Stimulated activated memory B cell treated with anti-CD40 and anti-IgM and Interleukin-4, amounts not matched to agents 10 μg/mL and 1 μg/mL and 100 μg/mL, for 72 hours (primary cell): ENCODE data around the gene ZFHX3.

Experiments
- ATAC-seq: fragments of 150-1000 bp; cut with Tn5 transposase; 2 replicates; pipeline ENCODE4 v1.10.0; 2021
- H3K27ac Mint-ChIP-seq: one replicate; pipeline ENCODE4 v1.8.0; 2022; ENCODE audit warnings: mild to moderate bottlenecking, mixed read lengths
- H3K27me3 Mint-ChIP-seq: one replicate; pipeline ENCODE4 v1.8.0; 2022; ENCODE audit warnings: mixed read lengths
- H3K36me3 Mint-ChIP-seq: one replicate; pipeline ENCODE4 v1.8.0; 2022; ENCODE audit warnings: mixed read lengths
- H3K4me1 Mint-ChIP-seq: one replicate; pipeline ENCODE4 v1.8.0; 2022; ENCODE audit warnings: mixed read lengths
- H3K4me3 Mint-ChIP-seq: one replicate; pipeline ENCODE4 v1.8.0; 2022; ENCODE audit warnings: mild to moderate bottlenecking, moderate library complexity, mixed read lengths
- H3K9me3 Mint-ChIP-seq: one replicate; pipeline ENCODE4 v1.8.0; 2022; ENCODE audit warnings: mixed read lengths

ZFHX3 gene

DNA sequence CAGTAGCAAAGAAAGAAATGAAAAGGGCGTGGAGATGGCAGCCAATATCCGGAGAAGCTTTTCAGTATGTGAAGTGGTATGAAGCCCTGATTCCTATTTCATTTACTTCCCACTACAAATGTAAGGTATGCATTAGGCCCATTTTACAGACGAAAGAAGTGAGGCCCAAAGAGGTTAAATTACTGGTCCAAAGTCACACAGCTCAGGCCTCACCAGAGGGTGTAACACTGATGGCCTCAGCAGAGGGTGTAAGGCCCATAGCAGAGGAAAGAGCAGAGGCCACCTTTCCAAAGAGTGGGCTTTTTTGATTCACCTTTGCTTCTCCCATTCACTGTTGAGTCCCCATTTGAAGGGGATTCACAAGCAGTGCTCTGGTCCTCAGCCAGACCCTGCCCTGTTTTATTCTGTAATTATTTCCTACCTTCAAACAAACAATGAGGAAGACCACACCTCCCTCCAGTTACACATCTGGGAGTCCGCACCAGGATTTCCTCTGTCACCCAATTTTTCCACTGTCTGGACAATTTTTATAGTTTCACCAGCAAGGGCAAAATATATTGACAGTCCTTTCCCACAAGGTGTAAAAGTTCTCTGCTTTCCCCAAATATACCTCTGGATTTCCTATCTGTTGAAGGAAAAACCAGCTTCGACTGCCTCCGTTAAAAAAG lies 7.1 kb downstream of the ZFHX3 start:
- no peak overlapping the region for H3K4me3 Mint-ChIP-seq
- no peak overlapping the region for H3K27ac Mint-ChIP-seq
- H3K36me3 Mint-ChIP-seq = no peaks in the 10 kb centered on the region
- ATAC-seq = no peak
- no peaks in the 10 kb centered on the region for H3K9me3 Mint-ChIP-seq
- peaks cover 5% of the 10 kb centered on the region for H3K27me3 Mint-ChIP-seq
- H3K4me1 Mint-ChIP-seq = peaks cover 30% of the 10 kb centered on the region

DNA sequence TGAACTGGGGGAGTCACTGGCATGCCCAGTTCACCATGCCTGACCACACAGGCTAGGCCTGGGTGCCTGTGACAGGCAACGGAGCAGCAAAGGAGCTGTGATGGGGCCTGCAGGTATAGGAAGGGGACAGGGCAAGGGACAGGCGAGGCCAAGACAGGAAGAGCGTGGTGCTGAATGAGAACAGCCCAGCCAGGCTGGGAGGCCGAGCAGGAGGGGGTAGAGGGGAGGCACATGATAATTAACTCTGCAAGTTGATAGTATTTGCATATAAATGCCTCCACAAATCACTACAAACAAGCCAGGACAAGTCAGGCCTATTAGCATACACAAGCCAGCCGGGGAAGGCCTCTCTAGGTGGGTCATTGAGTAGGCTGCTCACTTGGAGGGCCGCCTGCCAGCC lies 7.8 kb downstream of the ZFHX3 start:
- H3K36me3 Mint-ChIP-seq = no peaks in the 10 kb centered on the region
- H3K27me3 Mint-ChIP-seq = peaks cover 9% of the 10 kb centered on the region
- ATAC-seq = no peak
- no peaks in the 10 kb centered on the region for H3K9me3 Mint-ChIP-seq
- peaks cover 33% of the 10 kb centered on the region for H3K4me1 Mint-ChIP-seq
- no peak overlapping the region for H3K4me3 Mint-ChIP-seq
- H3K27ac Mint-ChIP-seq = no peak overlapping the region

DNA sequence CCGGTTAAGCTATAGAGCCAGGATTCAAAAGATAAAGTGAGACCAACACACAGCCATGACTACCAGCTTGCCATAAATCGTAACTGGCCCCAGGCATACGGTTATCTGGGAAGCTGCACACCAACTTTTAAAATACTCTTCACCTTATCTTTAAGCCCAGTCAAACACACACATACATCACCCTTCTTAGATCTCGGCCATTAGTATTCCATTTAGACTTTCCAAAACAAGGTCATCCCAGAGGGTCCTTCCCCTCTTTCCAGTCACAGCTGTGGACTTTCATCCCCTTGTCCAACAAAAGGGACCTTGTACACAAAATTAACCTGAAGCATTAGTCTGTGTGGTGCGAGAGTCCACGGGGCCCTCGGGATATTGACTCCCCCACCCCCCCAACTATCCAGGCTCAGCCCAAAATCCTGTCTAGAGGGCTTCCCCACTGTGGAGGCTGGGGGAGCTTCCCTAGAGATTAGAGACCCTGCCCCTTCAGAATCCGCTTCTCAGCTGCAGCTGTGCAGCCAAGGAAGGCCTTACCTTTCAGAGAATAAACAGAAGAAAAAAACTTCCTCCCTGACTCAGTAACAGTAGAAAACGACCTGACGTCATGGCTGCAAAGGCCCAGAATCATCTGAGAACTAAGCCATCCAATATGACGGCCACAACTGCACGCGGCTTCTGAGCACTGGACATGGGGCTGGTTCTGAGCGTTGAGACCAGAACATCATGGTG lies 9.9 kb downstream of the ZFHX3 start:
- H3K9me3 Mint-ChIP-seq = no peaks in the 10 kb centered on the region
- no peak overlapping the region for H3K27ac Mint-ChIP-seq
- H3K4me1 Mint-ChIP-seq = peaks cover 46% of the 10 kb centered on the region
- peaks cover 29% of the 10 kb centered on the region for H3K27me3 Mint-ChIP-seq
- ATAC-seq = no peak
- H3K4me3 Mint-ChIP-seq = no peak overlapping the region
- H3K36me3 Mint-ChIP-seq = no peaks in the 10 kb centered on the region

DNA sequence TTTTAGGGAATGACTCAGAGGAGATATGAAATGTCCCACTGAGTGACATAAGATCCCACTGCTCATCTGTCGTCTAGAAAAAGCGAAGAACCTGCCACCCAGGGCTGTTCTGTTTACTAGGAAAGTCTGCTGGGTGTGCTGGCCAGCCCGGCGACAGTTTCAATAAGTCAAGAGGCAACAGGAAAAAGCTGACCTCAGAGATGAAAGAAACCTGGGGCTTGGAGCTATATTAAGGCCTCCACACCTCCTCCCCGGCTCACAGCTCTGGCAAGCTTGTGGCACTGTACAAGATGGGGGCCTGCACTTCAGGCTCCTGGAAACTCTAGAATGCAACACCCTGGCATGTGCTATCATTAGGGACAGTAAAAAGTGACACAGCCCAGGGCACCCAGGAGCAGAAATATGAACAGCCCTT lies 10.6 kb downstream of the ZFHX3 start:
- Mint-ChIP-seq H3K4me3 (no peak overlapping the region), H3K36me3 (no peaks in the 10 kb centered on the region), H3K9me3 (no peaks in the 10 kb centered on the region), H3K27me3 (peaks cover 36% of the 10 kb centered on the region), H3K4me1 (peaks cover 46% of the 10 kb centered on the region), H3K27ac (no peak overlapping the region)
- ATAC-seq = no peak

DNA sequence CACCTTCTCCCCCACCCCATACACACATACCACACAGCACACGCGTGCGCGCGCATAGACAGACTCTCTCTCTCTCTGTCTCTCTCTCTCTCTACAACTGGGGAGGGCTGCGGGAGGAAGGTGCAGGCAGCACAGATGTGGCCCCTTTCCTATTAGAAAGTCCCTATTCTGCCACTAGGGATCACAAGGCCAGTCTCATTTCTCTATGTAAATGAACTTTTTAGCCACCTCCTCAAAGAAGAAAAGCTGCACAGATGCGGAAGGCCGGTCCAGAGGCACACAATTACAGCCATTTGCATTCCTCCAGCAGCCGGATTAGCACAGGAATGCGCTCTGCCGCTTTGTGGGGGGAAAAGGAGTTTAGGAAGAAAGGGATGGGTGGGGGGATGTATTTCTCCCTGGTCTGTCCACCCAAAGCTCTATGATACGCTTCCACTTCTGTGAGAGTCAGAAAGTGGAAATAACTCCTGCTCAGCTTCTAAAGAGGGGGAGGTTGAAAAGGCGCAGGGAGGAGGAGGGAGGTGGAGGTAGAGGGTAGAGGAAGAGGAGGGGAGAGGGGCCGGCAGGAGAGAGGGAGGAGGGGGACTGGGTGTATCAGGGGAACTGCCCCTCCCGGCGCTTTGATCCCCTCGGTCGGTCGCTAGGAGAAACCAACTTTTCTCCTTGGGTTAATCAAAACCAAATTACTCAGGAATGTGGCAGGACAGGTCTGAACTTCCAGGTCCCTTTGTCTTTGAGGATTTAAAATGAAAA lies 11.7 kb downstream of the ZFHX3 start:
- Mint-ChIP-seq H3K9me3 (no peaks in the 10 kb centered on the region), H3K27ac (peak overlapping the region; percentile 72), H3K36me3 (no peaks in the 10 kb centered on the region), H3K4me3 (peak overlapping the region; percentile 64), H3K27me3 (peaks cover 46% of the 10 kb centered on the region), H3K4me1 (peaks cover 55% of the 10 kb centered on the region)
- ATAC-seq = peak; percentile 85

DNA sequence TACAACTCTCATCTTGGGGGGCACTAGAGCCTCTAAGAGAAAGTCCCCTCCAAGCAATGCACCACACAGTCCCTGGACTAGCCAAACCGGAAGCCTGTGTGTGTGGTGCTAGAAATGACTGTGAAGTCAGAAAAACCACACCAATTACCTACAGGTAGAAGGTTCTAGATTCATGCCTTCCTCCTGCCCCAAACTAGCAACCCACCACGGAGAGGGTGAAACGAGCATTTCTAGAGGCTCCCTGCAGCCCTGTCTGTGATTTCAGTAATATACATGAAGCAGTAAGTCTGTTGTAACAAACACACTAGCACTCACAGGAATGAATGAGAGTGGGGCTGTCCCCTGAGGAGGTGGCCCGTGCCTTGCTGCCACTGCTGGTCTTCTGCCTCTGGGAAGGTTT lies 13.6 kb downstream of the ZFHX3 start:
- no peak overlapping the region for H3K4me3 Mint-ChIP-seq
- H3K9me3 Mint-ChIP-seq = no peaks in the 10 kb centered on the region
- H3K27ac Mint-ChIP-seq = peak overlapping the region; percentile 30
- H3K4me1 Mint-ChIP-seq = peaks cover 60% of the 10 kb centered on the region
- ATAC-seq = peak; percentile 59
- no peaks in the 10 kb centered on the region for H3K36me3 Mint-ChIP-seq
- H3K27me3 Mint-ChIP-seq = peaks cover 63% of the 10 kb centered on the region

DNA sequence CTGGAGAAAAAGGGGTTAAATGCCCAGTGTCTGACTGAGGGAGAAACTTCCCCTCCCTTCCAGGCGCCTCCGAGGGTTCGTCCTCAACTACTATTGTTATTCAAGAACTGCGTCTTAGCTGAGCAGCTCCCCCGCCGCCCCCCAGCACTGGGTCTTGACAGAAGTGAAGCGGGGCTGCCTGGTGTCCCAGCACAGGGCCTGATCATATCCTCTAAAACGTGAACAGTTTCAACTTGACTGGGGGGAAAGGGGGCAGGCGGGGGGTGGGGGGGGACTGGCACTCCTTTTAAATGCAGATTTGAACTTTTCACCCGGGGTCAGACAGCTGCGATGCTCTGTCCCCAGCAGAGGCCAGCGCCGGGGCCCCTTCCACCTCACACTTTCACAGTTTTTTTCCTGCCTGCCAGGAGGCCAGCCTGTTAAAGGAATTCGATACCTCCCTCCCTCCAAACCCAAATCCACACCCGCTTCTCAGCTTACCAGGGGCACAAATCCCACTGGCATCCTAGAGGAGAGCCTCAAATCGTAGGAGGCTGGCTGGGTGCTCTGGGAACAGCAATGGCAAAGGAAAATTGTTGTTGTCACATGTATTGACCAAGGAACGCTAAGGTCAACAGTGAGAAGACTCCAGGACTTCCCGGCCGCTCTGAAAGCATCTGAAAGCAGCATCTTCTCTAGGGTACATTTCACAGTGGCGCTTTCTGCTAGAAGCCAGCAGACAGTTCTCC lies 14.5 kb downstream of the ZFHX3 start:
- no peak for ATAC-seq
- peaks cover 63% of the 10 kb centered on the region for H3K27me3 Mint-ChIP-seq
- peaks cover 60% of the 10 kb centered on the region for H3K4me1 Mint-ChIP-seq
- H3K4me3 Mint-ChIP-seq = no peak overlapping the region
- no peaks in the 10 kb centered on the region for H3K36me3 Mint-ChIP-seq
- no peaks in the 10 kb centered on the region for H3K9me3 Mint-ChIP-seq
- H3K27ac Mint-ChIP-seq = peak overlapping the region; percentile 47

DNA sequence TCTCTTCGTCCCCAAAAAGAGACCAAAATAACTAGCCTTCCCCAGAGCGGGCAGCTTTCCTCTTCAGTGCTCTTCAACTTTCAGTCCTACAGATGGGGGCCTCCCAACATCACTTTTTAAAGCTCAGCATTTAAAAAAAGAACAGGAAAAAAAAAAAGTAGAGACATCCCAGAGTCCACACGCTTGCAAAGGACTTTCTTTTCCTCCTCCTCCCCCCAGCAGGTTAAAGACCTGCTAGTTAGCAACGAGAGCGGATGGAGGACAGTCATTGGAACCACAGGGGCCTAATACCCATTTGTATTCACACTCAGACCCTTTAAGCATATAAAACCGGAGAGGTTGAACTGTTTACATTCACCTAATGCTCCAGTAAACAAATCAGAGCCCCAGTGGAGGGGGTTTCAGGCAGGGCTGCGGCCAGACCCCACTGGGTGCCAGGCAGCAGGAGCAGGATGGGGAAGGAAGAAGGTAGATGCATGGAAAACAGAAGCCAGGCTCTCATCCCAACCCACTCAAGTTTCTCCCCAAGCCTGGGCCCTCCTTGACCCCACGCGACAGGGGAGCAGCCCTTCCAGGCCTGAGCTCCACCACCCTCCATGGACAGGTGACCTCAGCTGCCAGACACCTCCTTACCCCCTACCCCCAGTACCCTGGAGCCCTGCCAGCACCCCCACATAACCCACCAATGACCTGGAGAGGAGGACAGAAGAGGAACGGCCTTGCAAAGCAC lies 15.2 kb downstream of the ZFHX3 start:
- Mint-ChIP-seq H3K27ac (peak overlapping the region; percentile 47), H3K4me1 (peaks cover 60% of the 10 kb centered on the region), H3K9me3 (no peaks in the 10 kb centered on the region), H3K36me3 (no peaks in the 10 kb centered on the region), H3K27me3 (peaks cover 63% of the 10 kb centered on the region), H3K4me3 (peak overlapping the region; percentile 25)
- ATAC-seq = no peak

DNA sequence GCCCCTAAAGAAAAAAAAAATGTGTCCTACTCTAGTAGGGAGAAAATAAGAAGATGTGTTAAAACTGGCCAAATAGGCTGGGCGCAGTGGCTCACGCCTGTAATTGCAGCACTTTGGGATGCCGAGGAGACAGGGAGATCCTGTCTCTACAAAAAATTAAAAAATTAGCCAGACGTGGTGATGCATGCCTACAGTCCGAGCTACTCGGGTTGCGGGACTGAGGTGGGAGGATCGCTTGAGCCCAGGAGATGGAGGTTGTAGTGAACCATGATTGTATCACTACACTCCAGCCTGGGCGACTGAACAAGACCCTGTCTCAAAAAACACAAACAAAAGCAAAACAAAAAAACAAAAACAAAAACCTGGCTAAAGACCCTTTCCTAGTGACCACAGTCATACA lies 15.9 kb downstream of the ZFHX3 start:
- Mint-ChIP-seq H3K4me1 (peaks cover 53% of the 10 kb centered on the region), H3K27ac (peak overlapping the region; percentile 47), H3K4me3 (peak overlapping the region; percentile 25), H3K27me3 (peaks cover 63% of the 10 kb centered on the region), H3K36me3 (no peaks in the 10 kb centered on the region), H3K9me3 (no peaks in the 10 kb centered on the region)
- no peak for ATAC-seq

DNA sequence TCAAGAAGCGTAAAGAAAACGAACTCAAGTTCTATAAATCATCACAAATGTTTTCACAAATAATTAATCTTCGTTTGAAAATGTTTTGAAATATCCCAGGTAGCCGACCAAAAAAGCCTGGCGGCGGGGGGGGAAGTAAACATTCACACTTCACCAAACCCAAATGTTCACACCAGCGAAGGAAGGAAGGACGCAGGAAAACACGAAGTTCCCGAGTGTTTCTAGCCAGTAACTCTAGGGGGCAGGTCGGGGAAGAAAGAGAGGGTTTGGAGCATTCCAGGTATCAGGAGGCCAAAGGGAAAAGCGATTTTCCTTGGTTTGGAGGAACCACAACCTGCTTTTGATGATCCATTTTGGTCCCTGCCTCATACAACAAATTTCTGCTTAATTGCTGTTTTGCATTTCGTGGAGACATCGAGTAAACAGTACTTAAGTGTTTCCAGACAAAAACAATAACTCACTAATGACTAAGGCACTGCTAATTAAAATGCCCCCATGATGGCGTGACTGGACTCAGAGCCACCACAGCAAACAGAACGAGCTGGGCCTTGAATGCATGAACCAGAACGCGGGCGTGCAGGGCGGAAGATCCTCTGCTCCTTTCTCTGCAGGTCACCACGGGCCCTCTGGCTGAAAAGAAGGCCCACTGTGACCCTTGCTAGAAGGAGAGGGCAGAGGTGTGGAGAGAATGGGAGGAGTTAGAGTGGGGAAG lies 16.6 kb downstream of the ZFHX3 start:
- ATAC-seq = no peak
- Mint-ChIP-seq H3K27ac (no peak overlapping the region), H3K4me3 (peak overlapping the region; percentile 32), H3K4me1 (peaks cover 50% of the 10 kb centered on the region), H3K9me3 (no peaks in the 10 kb centered on the region), H3K27me3 (peaks cover 62% of the 10 kb centered on the region), H3K36me3 (no peaks in the 10 kb centered on the region)

DNA sequence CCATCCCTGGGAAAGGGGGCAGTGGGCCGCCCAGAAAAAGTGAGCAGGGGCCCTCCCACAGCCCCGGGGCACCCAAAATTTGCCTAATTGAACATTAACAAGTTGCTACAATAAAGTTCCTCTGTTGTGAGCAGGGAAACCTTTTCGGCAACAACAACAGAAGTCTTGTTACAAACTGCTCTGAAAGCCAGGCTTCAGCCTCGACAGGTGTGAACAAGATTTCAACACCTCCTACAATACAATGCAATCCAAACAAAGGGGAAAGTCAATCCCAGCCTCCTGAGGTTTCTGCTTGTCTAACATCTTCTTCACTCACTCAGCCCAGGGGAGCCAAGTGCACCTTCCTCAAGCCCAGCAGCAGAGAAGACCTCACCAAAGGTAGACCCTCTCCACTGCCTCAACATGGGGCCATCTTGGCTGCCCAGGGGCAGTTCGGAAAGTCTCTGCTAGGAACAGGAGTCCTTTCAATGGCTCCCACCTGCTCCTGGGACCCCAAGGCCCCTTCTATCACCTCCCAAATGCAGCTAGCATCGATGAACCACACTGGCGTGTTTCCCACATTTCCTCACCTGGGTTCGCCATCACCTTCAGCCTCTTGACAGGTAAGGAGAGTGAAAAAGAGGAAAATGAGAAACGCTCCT lies 19.1 kb downstream of the ZFHX3 start:
- ATAC-seq = no peak
- H3K4me1 Mint-ChIP-seq = peaks cover 30% of the 10 kb centered on the region

DNA sequence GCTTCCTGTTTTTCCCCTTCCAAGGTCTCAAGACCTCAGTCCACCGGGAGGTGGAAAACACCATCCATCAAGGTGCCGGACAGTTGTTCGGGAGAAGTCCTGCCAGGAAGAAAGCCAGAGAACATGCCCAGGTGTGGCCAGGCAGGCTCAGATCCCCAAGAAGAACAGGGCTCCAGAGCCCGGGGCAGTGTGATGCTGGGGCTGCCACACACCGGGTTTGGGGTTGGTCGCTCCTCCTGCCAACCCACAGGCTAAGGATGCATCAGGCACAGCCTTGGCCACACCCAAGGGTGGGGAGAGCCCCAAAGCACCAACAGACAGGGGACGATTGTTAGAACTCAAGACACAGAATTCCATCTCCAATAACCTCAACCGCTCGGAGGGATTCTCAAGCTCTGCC lies 19.7 kb downstream of the ZFHX3 start:
- H3K27me3 Mint-ChIP-seq = peaks cover 37% of the 10 kb centered on the region
- ATAC-seq = no peak
- H3K36me3 Mint-ChIP-seq = no peaks in the 10 kb centered on the region
- H3K9me3 Mint-ChIP-seq = no peaks in the 10 kb centered on the region
- no peak overlapping the region for H3K4me3 Mint-ChIP-seq
- H3K4me1 Mint-ChIP-seq = peaks cover 25% of the 10 kb centered on the region
- no peak overlapping the region for H3K27ac Mint-ChIP-seq

More for the DNA sequence above, 19.1 kb downstream of the ZFHX3 start:
- H3K27ac Mint-ChIP-seq = no peak overlapping the region
- H3K9me3 Mint-ChIP-seq = no peaks in the 10 kb centered on the region
- no peaks in the 10 kb centered on the region for H3K36me3 Mint-ChIP-seq
- H3K4me3 Mint-ChIP-seq = no peak overlapping the region
- peaks cover 42% of the 10 kb centered on the region for H3K27me3 Mint-ChIP-seq

DNA sequence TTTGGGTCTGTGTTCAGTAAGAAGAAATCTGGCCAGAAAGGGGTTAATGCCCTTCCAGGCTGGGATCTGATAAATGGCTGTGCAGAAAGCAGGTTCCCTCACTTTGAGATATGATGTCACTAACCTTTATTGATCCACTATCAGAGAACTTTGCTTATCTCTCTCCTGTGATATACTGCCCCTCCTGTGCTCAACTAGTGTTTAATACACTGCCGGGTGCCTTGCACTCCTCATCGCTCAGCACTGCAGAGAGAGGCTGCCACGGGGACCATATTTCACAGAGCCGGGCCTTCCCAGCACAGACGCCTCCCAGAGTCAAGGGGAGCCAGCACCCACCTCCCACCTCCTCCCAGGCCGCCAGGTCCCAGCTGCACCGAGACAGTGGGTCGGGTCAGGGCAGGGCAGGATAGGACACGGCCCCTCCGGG lies 20.2 kb downstream of the ZFHX3 start:
- Mint-ChIP-seq H3K36me3 (no peaks in the 10 kb centered on the region), H3K4me1 (peaks cover 19% of the 10 kb centered on the region), H3K27me3 (peaks cover 31% of the 10 kb centered on the region), H3K9me3 (no peaks in the 10 kb centered on the region), H3K4me3 (no peak overlapping the region), H3K27ac (no peak overlapping the region)
- no peak for ATAC-seq
